GM10248 (cell line): Measurements from ENCODE around the gene MUC2.

Source experiments
- CTCF ChIA-PET: fragments of 300-600 bp; sonication (Branson Sonifier 250); formaldehyde crosslinking; extraction: SDS; loops from one replicate; lab custom pipeline; 2021; ENCODE audit warnings: antibody characterized with exemption; lab: Yijun Ruan, JAX
- POLR2A ChIA-PET: fragments of 350-650 bp; sonication (Branson Sonifier 250); formaldehyde crosslinking; extraction: SDS; loops from one replicate; lab custom pipeline; 2020; ENCODE audit warnings: antibody characterized with exemption; lab: Yijun Ruan, JAX
- DNase-seq: peaks from one replicate; pipeline ENCODE4 v3.0.0; 2012; ENCODE audit errors: extremely low spot score
- CTCF ChIP-seq: IDR thresholded peaks from 2 replicates; pipeline ENCODE4 v1.5.1; 2012; ENCODE audit warnings: mild to moderate bottlenecking, low read depth; ENCODE audit errors: extremely low read depth, missing control alignments, control extremely low read depth

MUC2 gene

GRCh38 chr11:1121813-1122663 lies 47.4 kb downstream of the MUC2 start:
- no peak for TF ChIP-seq CTCF
- ChIA-PET POLR2A (no interaction called here), CTCF (no interaction called here)
- no peak for DNase-seq

- CTCF ChIA-PET = no interaction called here
- POLR2A ChIA-PET = no interaction called here
- no peak for DNase-seq
- no peak for TF ChIP-seq CTCF
These were observed 48.0 kb downstream of the MUC2 start for GRCh38 chr11:1122664-1123002.

GRCh38 chr11:1123970-1124369 lies 49.3 kb downstream of the MUC2 start:
- no peak for DNase-seq
- POLR2A ChIA-PET = no interaction called here
- CTCF ChIA-PET = no interaction called here
- TF ChIP-seq CTCF = no peak
